ENCODE results near the gene SUPT6H.

The SUPT6H gene

GRCh38 chr17:28684963-28685362, 23.0 kb downstream of the SUPT6H start:
- no peak for TF ChIP-seq PATZ1 (CRISPR knock-in tag; IDR thresholded peaks at IDR 0.05; ENCODE audit: borderline replicate concordance)
- peak; percentile 49; the same call in 2 of the 3 replicates for ATAC-seq

DNA sequence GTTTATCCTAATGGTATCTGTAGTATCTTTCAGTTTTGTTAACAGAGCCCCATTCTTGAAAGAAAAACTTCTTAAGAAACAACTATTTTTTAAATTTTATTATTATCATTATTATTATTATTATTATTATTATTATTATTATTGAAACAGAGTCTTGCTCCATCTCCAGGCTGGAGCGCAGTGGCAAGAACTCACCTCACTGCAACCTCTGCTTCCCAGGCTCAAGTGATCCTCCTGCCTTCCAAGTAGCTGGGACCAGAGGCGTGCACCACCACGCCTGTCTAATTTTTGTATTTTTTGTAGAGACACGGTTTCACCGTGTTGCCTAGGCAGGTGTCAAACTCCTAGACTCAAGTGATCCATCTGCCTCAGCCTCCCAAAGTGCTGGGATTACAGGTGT, 23.4 kb downstream of the SUPT6H start:
- TF ChIP-seq ZFP30 (CRISPR knock-in tag; IDR thresholded peaks at IDR 0.05) (no peak), ARNTL (CRISPR knock-in tag; IDR thresholded peaks at IDR 0.05; ENCODE audit: borderline replicate concordance, low read depth) (no peak), ZFP3 (CRISPR knock-in tag; IDR thresholded peaks at IDR 0.05) (no peak), TOX (CRISPR knock-in tag; IDR thresholded peaks at IDR 0.05; ENCODE audit: borderline replicate concordance) (no peak), ESRRG (CRISPR knock-in tag; IDR thresholded peaks at IDR 0.05) (no peak), TCF4 (CRISPR knock-in tag; IDR thresholded peaks at IDR 0.05; ENCODE audit: borderline replicate concordance) (no peak), SNAI2 (CRISPR knock-in tag; IDR thresholded peaks at IDR 0.05) (no peak), ZNF8 (CRISPR knock-in tag; IDR thresholded peaks at IDR 0.05) (no peak), BACH2 (CRISPR knock-in tag; IDR thresholded peaks at IDR 0.05; ENCODE audit: borderline replicate concordance) (no peak), ISL1 (CRISPR knock-in tag; IDR thresholded peaks at IDR 0.05) (no peak), CREB5 (CRISPR knock-in tag; IDR thresholded peaks at IDR 0.05; ENCODE audit: low read depth) (no peak), GLIS3 (CRISPR knock-in tag; IDR thresholded peaks at IDR 0.05) (no peak), POU6F1 (CRISPR knock-in tag; IDR thresholded peaks at IDR 0.05; ENCODE audit: borderline replicate concordance, low read depth) (no peak), ZC3H10 (CRISPR knock-in tag; IDR thresholded peaks at IDR 0.05) (no peak), PPARA (CRISPR knock-in tag; IDR thresholded peaks at IDR 0.05; ENCODE audit: borderline replicate concordance) (no peak)
- TF ChIP-seq, protein P1, sequence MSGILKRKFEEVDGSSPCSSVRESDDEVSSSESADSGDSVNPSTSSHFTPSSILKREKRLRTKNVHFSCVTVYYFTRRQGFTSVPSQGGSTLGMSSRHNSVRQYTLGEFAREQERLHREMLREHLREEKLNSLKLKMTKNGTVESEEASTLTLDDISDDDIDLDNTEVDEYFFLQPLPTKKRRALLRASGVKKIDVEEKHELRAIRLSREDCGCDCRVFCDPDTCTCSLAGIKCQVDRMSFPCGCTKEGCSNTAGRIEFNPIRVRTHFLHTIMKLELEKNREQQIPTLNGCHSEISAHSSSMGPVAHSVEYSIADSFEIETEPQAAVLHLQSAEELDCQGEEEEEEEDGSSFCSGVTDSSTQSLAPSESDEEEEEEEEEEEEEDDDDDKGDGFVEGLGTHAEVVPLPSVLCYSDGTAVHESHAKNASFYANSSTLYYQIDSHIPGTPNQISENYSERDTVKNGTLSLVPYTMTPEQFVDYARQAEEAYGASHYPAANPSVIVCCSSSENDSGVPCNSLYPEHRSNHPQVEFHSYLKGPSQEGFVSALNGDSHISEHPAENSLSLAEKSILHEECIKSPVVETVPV (CRISPR knock-in tag; IDR thresholded peaks at IDR 0.05), result no peak
- no peak for ATAC-seq

GRCh38 chr17:28686296-28686695, 24.3 kb downstream of the SUPT6H start:
- ATAC-seq, result no peak
- TF ChIP-seq OSR1 (CRISPR knock-in tag; IDR thresholded peaks at IDR 0.05) (no peak), ZC3H10 (CRISPR knock-in tag; IDR thresholded peaks at IDR 0.05) (no peak), ZNF565 (CRISPR knock-in tag; conservative IDR thresholded peaks at IDR 0.05; ENCODE audit: low read depth) (no peak), POU6F1 (CRISPR knock-in tag; IDR thresholded peaks at IDR 0.05; ENCODE audit: borderline replicate concordance, low read depth) (no peak), BACH2 (CRISPR knock-in tag; IDR thresholded peaks at IDR 0.05; ENCODE audit: borderline replicate concordance) (no peak), PPARA (CRISPR knock-in tag; IDR thresholded peaks at IDR 0.05; ENCODE audit: borderline replicate concordance) (no peak), CSDC2 (CRISPR knock-in tag; IDR thresholded peaks at IDR 0.05) (no peak), RARB (CRISPR knock-in tag; IDR thresholded peaks at IDR 0.05) (no peak), TOX (CRISPR knock-in tag; IDR thresholded peaks at IDR 0.05; ENCODE audit: borderline replicate concordance) (no peak), GLIS3 (CRISPR knock-in tag; IDR thresholded peaks at IDR 0.05) (no peak), CREB5 (CRISPR knock-in tag; IDR thresholded peaks at IDR 0.05; ENCODE audit: low read depth) (no peak), ESRRG (CRISPR knock-in tag; IDR thresholded peaks at IDR 0.05) (no peak), TSHZ2 (CRISPR knock-in tag; IDR thresholded peaks at IDR 0.05) (no peak), ARNTL (CRISPR knock-in tag; IDR thresholded peaks at IDR 0.05; ENCODE audit: borderline replicate concordance, low read depth) (no peak)
- TF ChIP-seq, protein P1 (CRISPR knock-in tag; IDR thresholded peaks at IDR 0.05), result no peak
